ENCODE measurements around the gene NATD1.

GRCh38 chr17:21202512-21202911, 50.7 kb downstream of the NATD1 start:
- TF ChIP-seq, protein P1, sequence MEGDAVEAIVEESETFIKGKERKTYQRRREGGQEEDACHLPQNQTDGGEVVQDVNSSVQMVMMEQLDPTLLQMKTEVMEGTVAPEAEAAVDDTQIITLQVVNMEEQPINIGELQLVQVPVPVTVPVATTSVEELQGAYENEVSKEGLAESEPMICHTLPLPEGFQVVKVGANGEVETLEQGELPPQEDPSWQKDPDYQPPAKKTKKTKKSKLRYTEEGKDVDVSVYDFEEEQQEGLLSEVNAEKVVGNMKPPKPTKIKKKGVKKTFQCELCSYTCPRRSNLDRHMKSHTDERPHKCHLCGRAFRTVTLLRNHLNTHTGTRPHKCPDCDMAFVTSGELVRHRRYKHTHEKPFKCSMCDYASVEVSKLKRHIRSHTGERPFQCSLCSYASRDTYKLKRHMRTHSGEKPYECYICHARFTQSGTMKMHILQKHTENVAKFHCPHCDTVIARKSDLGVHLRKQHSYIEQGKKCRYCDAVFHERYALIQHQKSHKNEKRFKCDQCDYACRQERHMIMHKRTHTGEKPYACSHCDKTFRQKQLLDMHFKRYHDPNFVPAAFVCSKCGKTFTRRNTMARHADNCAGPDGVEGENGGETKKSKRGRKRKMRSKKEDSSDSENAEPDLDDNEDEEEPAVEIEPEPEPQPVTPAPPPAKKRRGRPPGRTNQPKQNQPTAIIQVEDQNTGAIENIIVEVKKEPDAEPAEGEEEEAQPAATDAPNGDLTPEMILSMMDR (conservative IDR thresholded peaks at IDR 0.05; ENCODE audit: low read depth, low read length) = no peak
- TF ChIP-seq EZH2 (IDR thresholded peaks at IDR 0.05; ENCODE audit: borderline replicate concordance, low read depth, low read length, poor library complexity, severe bottlenecking) = no peak
